Fibroblast of skin of abdomen (primary cell): Measurements from ENCODE around the gene GABBR2.

Experiments
- DNase-seq: peaks from one replicate; pipeline ENCODE4 v3.0.0-alpha.2; 2013

The GABBR2 gene

DNA sequence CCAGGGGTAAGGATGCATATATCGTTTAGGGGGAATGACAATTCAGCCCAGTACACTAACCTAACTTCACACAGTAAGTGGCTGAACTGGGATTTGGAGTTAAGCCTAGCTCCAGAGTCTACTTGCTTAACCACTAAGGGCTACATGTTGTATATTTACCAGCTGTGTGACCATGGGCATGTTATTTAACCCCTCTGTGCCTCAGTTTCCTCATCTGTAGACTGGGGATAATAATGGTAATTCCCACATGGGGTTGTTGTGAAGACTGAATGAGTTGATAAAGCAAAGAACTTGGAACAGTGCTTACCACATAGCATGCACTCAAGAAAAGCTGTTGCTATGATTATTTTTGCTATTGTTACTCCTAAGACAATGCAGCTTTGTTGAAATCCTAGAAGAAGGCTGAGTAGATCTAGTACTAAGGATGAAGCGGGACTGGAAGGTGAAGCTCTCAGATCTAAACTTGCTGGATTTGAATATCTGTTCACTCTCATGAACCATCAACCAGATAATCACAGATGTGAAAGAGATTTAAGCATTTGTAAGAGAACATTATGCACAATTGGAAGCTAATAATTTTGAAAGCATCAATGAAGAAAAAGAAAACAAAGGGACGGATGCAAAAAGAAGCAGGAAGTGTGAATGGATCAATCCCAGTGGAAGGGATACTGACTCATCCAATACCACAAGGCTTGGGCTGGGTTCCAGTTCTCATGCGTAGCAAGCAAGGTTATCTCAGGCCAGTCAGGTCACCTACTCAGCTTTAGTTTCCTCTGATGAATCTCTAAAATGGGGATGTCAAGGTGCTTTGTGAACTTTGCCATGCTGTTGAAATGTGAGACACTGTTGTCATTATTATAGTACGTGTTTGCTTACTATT lies 374.8 kb downstream of the GABBR2 start:
- DNase-seq: peak; percentile 86

DNA sequence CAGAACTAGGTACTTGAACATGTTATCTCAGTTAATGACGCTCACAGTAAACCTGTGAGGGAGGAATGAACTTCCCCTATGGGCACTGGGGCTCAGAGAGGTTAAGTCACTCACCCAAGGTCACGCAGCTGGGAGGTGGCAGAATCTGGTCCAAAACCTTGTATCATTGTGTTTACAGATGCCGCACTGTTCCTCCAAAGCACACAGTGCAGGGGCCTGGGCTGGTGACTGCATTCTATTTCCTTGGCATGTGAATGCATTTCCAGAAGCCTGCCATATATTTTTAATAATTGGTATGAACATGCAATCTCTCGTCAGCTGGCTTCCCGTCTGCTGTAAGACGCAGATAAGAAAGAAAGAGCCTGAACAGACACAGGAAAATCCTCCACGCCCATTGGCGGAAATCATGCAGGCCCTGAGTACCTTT lies 376.3 kb downstream of the GABBR2 start:
- no peak for DNase-seq

DNA sequence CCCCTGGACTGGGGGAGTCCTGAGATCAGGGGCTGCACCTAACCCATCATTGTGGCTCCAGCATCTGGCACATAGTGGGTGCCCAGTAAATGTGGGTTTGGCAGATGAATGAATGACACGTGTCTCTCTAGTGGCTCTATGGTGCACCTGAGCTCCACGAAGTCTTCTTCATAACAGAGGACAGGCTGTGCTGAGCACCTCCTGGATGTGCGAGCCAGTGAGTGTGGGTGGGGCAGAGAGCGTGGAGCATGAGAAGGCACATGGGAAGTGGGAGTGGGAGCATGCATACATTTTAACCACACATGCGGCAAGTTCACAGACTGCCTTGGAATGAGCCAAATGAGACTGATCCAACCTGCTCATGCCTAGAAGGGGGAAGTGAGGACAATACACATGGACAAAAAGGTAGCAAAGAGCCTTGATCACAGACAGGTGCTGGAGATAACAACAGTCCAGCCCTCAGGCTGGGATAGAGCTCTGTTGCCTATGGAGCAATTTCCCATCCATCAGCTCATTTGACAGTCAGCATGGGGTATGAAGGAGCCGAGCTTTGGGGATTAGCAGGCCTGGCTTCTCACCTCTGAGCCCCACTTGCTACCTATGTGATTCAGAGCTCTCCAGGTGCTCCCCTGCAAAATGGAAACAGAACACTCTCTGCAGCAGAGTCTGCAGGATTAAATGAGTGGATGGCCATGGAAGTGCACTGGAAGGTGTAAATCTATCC lies 377.0 kb downstream of the GABBR2 start:
- no peak for DNase-seq

DNA sequence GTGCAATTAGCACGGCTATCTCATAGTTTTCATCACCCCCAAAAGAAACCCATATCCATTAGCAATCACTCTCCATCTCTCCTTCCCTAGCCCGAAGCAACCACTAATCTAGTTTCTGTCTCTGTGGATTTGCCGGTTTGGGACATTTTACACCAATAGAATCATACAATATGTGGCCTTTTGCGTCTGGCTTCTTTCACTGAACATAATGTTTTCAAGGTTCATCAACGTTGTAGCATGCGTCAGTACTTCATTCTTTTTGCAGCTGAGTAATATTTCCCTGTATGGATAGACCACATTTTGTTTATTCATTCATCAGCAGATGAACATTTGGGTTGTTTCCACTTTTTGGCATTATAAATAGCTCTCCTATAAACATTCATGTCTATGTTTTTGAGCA lies 377.9 kb downstream of the GABBR2 start:
- DNase-seq: peak; percentile 47

DNA sequence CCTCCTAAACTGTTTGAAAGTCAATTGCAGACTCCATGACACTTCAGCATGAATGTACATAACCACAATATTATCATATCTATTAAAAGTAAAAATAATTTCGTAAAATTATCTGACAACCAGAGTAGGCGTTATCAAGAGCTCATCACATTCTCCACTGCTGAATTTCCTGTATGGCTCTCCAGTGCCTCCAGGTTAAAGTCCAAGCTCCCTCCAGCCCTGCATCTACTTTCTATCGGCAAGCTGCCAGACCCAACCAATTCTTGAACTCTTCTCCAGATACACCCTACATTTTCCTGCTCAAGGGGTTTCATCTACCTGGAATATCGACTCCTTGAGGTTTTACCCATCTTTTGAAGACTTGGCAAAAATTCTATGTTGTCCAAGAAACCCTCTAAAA lies 378.8 kb downstream of the GABBR2 start:
- no peak for DNase-seq

DNA sequence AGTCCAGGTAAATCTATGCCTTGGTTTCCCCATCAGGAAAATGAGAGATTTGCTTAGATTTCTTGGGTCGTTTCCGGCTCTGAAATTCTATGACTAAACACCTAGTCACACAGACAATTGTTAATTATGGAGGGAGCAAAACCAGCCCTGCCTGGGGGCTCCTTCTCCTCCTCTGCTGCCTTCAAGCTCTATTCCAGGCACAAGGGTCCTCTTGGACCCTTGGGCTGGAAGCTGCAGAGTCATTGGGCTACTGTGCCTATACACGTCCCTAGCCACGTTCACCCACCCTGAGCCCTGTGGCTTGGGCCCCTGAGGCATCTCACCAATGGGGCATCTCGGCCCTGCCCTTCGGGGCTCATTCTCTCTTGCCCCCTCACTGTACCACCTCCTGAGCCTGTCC lies 379.5 kb downstream of the GABBR2 start:
- no peak for DNase-seq

DNA sequence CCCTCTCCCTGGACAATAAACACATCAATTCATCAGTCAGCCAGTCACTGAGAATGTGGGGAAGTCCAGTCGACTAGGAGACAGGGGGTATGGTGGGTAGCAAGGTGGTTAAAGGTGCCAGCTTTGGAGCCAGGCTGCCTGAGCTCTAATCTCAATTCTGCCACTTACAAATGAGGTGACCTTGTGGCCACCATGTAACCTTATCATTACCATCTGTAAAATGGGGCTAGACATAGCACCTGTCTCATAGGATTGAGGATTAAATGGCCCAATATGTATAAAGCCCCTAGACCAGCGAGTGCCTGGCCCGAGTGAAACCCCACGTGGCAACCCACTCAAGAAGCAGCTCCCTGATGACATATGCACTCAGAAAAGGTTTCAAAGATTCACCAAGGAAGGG lies 380.0 kb downstream of the GABBR2 start:
- DNase-seq: no peak

DNA sequence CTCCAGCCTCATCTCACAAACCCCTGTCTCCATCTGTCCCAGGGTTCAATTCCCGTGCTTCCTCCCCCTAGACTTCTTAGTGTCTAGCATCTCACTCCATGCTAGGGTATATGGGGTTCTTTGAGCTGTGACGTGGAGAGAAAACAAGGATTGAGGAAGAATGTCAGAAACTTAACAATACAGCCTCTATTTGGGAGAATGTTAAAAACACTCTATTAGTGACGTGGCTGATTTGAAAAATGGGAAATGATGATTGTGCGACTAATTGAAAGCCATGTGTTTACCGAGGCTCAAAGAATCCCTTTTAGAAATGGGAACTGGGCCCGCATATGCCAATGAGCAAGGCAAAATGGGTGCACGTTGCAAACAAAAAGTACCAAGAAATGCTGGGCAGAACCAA lies 380.6 kb downstream of the GABBR2 start:
- no peak for DNase-seq

DNA sequence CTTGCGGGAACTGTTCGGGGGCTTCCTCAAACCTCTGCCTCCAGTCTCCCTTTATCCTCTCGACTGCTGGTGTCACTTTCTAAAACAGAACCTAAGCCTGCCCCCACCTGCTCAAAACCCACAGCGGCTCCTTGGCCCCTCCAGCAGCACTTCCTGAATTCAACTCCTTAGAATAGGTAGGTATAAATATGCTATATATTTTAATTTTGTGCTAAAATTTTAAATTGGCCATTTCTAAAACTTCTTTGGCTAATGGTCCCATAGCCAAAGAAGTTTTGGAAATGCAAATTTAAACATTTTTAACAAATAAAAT lies 381.5 kb downstream of the GABBR2 start:
- no peak for DNase-seq

DNA sequence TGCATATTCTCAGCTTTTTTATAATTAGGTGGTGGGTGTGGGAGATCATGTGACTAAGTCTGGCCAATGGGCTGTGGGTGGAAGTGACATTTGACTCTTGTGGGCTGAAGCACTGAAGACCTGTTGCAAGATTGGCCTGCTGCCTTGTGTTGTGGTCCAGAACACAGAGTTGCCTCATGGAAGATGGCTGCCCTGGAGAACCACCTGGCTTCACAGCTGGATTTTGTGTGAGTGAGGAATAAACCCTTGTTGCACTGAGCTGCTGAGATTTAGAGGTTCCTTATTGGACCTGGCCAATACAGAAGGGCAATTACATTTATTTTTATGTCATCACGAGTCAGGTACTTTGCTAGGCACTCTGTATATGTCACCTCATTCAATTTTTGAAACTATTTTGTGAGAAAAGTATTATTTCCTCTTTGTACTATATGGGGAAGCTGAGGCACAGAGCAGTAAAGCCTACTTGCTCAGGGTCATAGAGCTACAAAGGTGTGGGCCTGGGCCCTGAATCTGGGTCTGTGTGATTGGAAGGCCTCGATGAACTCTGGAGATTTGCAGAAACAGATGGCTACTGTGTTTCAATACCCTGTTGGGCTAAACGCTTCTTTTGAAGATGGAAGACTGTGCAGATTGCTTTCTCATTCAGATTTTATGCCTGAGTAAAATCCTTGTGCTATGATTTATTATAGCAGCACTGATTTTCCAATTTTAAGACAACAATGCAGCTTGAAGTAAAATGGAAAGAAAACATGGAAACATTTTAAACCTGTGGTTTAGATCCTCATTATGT lies 382.1 kb downstream of the GABBR2 start:
- DNase-seq: peak; percentile 45

DNA sequence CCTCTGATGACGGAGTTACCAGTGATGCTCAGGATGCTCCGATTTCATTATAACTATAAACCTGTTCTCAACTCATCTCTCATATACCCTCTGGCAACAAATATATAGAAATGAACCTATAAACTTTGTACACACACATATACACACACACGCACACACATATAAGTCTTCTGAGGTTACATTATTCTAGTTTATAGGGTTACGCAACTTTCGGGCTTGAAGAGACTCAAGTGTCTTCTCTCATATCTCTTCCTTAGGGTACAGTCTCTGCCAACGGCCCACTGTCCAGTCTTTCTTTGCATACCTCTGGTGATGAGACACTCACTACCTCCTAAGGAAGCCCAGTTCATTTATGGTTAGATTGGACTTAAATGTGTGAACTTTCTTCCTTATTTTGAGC lies 383.9 kb downstream of the GABBR2 start:
- DNase-seq: no peak

DNA sequence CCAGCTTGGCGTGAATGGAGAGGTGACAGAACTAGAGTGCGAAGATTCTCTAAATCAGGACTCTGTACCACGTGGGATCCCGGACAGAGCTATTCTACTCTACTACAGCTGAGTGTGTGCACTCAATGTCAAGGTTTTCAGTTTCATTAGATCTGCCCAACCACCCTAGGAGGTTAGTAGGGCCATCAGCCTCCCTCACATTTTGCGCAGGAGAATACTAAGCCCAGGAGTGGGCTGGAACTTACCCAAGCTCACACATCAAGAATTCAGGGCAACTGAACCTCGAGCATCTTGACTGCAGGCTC lies 385.0 kb downstream of the GABBR2 start:
- DNase-seq: no peak

DNA sequence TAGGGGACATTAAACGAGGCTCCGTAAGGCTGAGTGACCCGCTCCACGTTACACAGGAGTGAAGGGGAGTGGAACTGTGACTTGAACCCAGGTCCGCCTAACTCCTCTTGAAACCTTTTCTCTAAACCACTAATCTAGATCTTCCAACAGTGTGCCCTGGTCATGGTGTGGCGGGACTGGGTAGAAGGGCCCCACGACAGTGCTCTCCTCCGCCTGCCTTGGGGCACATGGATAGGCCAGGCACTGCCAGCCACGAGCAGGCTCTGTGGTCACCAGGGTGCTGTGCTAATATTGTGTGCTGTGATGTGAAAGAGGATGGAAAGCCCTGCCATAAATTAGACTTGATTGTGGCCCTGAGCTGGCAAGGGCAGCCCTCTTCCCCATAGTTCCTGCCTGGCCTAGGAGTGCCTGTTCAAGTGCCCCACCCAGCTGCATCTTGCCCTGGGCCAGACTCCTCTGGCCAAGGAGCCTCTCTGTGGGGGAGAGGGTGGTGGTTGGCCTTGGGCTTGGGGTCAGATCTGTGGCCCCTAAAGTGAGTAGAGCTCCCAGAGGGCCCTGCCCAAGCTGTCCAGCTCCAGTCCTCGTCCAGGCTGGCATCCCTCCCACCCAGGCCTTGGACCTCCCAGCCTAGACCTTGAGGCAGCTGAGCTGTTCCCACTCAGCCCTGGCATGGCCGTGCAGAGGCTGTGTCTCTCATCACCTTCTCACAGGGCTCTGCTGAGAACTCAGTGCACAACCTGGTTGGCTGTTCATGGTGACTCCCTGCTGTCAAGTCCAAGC lies 385.5 kb downstream of the GABBR2 start:
- DNase-seq: no peak

DNA sequence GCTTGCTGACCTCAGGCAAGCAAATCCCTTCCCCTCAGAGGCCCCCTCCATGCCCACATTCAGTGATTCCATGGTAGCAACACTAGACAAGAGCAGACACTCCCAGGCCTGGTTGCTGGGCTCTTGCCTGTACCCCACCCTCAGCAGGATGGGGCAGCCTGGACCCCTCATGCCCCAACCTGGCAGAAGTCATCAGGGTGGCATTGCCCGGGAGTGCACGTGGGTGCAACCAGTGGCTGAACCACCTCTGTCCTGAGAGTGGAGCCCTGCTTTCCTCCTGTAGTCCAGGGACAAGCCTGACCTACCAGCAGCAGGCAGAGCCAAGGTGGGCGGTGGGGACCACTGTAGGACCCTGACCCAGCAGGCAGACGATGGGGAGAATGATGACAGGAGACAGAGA lies 387.5 kb downstream of the GABBR2 start:
- DNase-seq: no peak

DNA sequence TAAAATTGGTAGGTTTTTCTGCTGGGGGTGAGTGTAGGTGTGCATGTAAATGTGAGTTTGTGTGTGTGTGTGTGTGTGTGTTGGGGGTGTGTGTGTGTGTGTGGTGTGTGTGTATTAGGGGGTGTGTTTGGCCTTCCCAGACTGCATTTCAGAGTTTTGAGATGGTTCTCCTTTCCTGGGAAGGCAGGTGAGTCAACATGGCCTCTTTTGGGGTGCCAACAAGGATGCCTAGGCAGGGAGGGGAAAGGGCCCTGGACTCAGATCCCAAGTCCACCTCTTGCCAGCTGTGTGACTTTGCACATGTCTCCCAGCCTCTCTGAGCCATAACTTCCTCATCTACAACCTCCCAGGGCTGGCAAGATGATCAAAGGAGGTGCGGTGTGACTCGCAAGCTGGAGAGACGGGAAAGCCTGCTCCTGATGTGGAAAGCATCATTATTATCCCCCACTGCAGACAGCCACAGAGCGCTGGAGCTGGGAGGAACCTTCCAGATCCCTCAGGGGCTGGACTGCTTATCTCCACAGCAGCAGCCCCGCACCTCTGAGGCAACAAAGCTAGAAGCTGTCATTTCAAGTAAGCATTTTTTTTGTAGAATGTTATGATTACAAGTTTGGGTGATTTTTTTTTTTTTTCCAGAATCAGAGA lies 389.8 kb downstream of the GABBR2 start:
- peak; percentile 72 for DNase-seq

DNA sequence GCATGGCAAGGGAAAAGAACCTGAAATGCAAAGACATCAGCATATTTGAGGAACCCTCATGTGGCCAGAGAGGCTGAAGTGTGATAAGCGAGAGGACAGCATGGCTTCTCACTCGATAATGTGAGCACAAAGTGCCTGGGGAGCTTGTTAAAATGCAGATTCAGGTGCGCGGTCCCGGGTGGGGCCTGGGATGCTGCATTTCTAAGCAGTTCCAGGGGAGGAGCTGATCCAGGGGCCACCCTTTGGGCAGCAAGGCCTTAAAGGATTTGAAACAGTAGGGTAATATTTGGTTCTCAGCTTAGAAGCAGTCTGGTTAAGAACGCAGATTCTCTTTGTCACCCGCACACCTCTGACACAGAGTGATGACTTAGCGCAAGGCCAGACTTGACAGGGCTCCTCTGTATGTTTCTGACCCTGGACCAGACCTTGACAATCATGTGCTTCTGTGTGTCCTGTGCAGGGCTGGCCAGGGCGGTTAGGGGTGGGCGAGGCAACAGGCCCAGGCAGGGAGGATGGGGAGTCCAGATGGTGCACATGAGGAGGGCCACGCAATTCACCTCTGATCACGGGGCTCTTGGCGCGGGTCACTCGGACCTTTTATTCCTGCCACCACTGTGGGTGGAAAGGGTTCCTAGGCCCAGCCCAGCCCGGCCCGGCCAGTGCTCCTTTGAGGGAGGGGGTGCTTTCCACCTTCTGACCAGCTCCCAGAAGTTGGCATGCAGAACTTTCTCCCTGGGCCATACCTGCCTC lies 390.5 kb downstream of the GABBR2 start:
- no peak for DNase-seq

DNA sequence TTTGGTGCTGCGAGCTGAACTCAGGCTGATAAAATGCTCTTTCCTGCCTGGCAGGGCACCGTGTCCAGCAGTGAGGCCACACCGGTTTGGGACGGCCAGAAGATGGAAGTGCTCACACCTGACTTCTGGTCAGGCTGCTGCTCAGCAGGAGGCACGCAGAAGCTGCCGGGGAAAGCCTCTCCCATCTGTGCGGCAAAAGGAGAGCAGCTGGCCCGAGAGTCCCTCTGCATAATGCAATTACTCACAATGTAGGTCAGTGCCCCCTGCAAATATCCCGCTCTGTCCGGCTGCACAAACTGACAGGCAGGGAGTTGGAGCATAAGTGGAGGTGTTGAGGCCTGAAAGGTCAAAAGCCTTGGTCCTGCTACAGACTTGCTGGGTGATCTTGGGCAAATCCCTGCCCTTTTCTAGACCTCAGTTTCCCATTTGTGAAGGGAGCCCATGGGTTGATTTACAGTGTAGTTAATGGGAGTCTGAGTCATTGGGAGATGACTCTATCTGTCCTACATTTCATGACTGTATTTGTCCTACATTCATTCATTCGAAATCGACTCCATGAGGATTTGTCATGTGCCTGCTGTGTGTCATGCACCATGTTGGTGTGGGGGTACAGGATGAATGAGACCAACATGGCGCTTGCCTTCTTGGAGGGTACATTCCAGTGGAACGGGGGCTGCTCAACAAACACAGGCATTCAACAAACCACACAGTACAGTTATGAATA lies 391.4 kb downstream of the GABBR2 start:
- peak; percentile 52 for DNase-seq

DNA sequence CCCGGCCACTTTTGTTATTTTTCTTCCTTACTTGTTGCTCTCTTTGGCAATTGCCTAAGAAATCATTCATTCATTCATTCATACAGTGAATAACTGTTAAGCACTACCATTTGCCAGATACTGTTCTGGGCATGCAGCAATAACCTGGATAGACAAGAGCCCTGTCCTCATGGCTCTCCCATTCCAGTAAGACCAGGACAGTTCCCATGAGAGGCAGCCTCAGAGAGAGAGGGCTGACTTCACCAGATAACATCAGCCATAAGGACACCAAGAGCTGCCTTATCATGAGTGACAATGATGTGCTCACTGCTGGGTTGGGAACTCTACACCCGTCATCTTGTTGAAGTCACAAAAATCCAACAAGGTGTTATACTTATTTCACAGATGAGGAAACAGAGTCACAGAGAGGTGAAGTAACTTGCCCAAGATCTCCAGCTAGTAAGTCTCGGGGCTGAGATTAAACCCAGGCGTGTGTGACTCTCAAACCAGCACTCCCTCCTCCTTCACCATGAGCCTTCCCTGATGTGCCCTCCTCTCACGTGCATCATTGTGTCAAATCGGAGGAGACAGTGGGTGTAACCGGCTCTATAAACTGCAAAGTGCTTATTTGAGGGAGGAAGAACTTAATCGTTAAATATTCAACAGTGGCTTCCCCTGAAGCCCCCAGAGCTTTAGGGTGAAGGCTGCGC lies 392.1 kb downstream of the GABBR2 start:
- no peak for DNase-seq

DNA sequence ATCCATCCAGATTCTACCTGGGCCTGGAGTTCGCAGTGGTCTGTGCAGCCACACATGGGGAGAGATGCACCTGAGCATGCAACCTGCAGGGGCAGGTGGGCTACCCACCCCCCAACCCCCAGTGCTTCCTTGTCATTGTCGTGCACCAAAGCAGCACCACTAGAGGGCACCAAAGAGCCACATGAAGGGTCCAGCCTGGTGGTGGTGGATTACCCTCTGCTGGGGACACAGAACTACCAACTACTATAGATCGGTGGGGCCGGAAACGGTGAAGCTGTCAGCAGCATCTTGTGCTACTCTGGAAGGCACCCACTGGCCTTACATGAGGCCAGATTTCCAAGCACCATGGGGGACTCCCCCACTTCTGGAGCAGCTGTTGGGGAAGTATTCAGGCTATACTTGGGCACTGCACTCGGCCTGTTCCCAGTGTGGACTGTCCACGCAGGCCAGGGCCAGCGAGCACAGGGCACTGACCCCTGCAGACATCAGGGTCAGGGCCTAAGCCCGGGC lies 393.1 kb downstream of the GABBR2 start:
- DNase-seq: peak; percentile 84

DNA sequence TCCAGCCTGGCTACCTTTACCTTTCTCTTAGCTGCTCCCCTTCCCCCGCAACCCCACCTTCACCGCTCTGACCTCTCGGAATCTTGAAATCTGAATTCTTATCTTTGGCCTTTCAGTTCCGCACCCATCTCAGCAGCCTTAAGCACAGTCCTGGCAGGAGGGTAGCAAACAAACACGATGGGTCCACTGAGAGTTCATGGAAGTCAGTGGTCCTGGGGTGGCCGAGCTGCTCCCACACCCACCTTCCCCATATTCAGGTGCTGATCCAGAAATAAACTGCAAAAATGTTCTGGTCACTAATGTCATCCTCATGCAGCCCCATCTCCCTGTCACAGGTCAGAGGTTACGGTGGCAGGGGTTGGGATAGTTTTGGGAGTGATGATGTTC lies 393.7 kb downstream of the GABBR2 start:
- DNase-seq: no peak
